ENCODE data around the gene CEMP1.

The CEMP1 gene

DNA sequence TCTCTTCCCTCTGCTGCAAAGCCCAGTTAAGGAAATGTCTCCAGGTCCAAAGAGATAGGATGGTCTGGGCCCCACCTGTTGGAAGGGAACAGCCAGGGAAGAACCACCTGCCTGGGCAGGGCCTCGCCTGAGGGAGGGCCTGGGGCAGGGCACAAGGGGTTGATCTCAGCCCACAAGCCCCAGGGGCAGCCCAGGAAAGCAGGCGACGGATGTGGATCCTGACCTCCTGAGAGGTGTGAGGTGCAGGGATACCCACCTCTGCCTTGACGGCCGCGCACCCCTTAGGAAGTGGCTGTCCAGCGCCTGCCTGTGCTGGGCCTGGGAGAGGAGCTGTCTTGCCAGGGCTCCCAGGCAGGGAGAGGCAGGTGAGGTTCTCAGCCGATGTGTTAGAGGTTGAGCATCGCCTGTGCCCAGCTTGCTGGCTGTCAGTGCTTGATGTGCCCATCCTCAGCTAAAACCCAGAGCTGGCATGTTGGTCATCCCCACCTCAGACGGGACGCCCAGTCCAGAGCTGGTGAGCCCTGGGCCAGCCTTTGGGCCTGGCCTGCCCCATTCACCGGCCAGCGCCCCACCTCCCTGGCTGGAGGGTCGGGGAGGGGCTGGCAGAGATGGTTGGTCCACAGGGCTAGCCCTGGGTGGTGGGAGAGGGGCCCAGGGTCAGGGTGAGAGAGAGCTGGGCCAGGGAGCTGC, 434 bp downstream of the CEMP1 start:
- no peak for TF ChIP-seq CTCF (IDR thresholded peaks at IDR 0.05)
- peak overlapping the region; percentile 97 for H3K27ac ChIP-seq
- peak overlapping the region; percentile 66 to 81 for H3K4me3 ChIP-seq (ENCODE audit: low read depth in 1 of 2, low read length in 1 of 2)
- peaks cover 38% of the 10 kb centered on the region for H3K36me3 ChIP-seq
- no peaks in the 10 kb centered on the region for H3K27me3 ChIP-seq
- peaks cover 45 to 51% of the 10 kb centered on the region in 2 experiments for H3K4me1 ChIP-seq (ENCODE audit: control insufficient read depth in 1 of 2, insufficient read depth in 1 of 2, low read depth in 1 of 2, low read length in 1 of 2)
- H3K9me3 ChIP-seq: no peaks in the 10 kb centered on the region

GRCh38 chr16:2529961-2530628, 1.1 kb downstream of the CEMP1 start:
- no peak overlapping the region for H3K4me3 ChIP-seq (ENCODE audit: low read depth in 1 of 2, low read length in 1 of 2)
- H3K27ac ChIP-seq: peak overlapping the region; percentile 97
- H3K4me1 ChIP-seq (ENCODE audit: control insufficient read depth in 1 of 2, insufficient read depth in 1 of 2, low read depth in 1 of 2, low read length in 1 of 2): peaks cover 49 to 57% of the 10 kb centered on the region in 2 experiments
- peaks cover 38% of the 10 kb centered on the region for H3K36me3 ChIP-seq
- TF ChIP-seq CTCF (IDR thresholded peaks at IDR 0.05): no peak
- no peaks in the 10 kb centered on the region for H3K9me3 ChIP-seq
- H3K27me3 ChIP-seq: no peaks in the 10 kb centered on the region

DNA sequence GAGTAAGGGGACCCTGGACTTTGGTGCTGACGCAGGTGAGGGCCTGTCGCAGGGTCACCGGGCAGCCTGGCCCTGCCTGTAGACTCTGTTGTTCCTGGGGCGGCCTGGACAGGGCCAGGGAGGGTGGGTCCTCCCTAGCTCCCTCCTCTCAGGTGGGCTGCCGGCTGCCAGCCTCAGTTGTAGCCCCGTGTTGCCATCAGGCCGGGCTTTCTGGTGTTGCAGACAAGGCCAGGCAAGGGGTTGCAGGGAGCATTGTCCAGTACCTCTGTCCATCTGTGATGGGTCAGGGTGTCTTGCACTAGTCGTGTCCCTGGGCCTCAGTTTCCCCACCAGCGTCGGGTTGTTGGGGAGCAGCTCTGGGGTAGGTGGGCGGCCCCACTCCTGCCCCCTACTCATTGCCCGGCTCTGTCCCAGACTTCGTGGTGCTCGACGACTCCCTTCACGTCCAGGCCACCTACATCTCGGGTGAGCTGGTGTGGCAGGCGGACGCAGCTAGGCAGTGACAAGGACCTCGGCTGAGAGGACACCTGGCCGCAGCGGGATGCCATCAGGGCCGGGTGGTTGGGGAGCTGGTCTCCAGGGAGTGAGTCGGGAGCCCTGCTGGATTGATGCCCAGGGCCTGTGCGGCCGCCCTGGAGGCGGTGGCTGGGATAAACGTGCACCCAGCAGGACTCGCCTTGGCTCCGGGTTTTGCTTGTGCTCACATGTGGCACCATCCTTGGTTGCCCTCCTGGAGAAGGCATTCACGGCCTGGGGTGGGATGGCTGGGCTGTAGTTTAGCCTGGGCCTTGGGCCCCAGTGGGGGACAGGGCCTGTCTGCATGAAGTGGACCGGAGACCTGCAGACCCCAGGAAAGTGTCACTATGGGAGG, 1.9 kb downstream of the CEMP1 start:
- TF ChIP-seq CTCF (IDR thresholded peaks at IDR 0.05): no peak
- peak overlapping the region; percentile 97 for H3K27ac ChIP-seq
- no peaks in the 10 kb centered on the region for H3K27me3 ChIP-seq
- H3K36me3 ChIP-seq: peaks cover 39% of the 10 kb centered on the region
- H3K9me3 ChIP-seq: no peaks in the 10 kb centered on the region
- H3K4me3 ChIP-seq (ENCODE audit: low read depth in 1 of 2, low read length in 1 of 2): no peak overlapping the region
- peaks cover 56 to 65% of the 10 kb centered on the region in 2 experiments for H3K4me1 ChIP-seq (ENCODE audit: control insufficient read depth in 1 of 2, insufficient read depth in 1 of 2, low read depth in 1 of 2, low read length in 1 of 2)

GRCh38 chr16:2528161-2529060, 2.8 kb downstream of the CEMP1 start:
- Histone ChIP-seq H3K36me3 (peaks cover 48% of the 10 kb centered on the region), H3K9me3 (no peaks in the 10 kb centered on the region), H3K27me3 (no peaks in the 10 kb centered on the region), H3K4me1 (ENCODE audit: control insufficient read depth in 1 of 2, insufficient read depth in 1 of 2, low read depth in 1 of 2, low read length in 1 of 2) (peaks cover 61 to 68% of the 10 kb centered on the region in 2 experiments), H3K27ac (peak overlapping the region; percentile 21), H3K4me3 (ENCODE audit: low read depth in 1 of 2, low read length in 1 of 2) (no peak overlapping the region)
- TF ChIP-seq CTCF (IDR thresholded peaks at IDR 0.05): no peak

DNA sequence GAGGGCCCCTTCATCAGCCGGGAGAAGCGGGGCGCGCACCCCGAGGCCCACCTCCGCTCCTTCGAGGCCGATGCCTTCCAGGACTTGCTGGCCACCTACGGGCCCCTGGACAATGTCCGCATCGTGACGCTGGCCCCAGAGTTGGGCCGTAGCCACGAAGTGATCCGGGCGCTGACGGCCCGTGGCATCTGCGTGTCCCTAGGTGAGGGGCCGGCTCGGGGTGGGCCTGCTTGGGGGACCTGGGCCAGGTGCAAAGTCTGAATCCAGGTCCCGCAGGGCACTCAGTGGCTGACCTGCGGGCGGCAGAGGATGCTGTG, 3.5 kb downstream of the CEMP1 start:
- Histone ChIP-seq H3K36me3 (peaks cover 53% of the 10 kb centered on the region), H3K27ac (peak overlapping the region; percentile 91), H3K27me3 (no peaks in the 10 kb centered on the region), H3K4me1 (ENCODE audit: control insufficient read depth in 1 of 2, insufficient read depth in 1 of 2, low read depth in 1 of 2, low read length in 1 of 2) (peaks cover 58 to 66% of the 10 kb centered on the region in 2 experiments), H3K9me3 (no peaks in the 10 kb centered on the region), H3K4me3 (ENCODE audit: low read depth in 1 of 2, low read length in 1 of 2) (no peak overlapping the region)
- no peak for TF ChIP-seq CTCF (IDR thresholded peaks at IDR 0.05)

Measured in neutrophil (primary cell).